Measurements from ENCODE around the gene AMN1.
"Not testable (repeated sequence)": the region's sequence is repeated elsewhere in the genome, so short reads cannot be mapped to it uniquely, and the experiment has no call there.

Gene AMN1

GRCh38 chr12:31733549-31734432 is 5.0 kb upstream of the AMN1 start:
- in situ Hi-C loops (cut with MboI; ENCODE audit: low sequenced_read_pairs), result not testable (repeated sequence)

- in situ Hi-C loops (cut with MboI; ENCODE audit: low sequenced_read_pairs), result no loop called here
These were observed 4.2 kb upstream of the AMN1 start for GRCh38 chr12:31732926-31733548.

- in situ Hi-C loops (cut with MboI; ENCODE audit: low sequenced_read_pairs), result not testable (repeated sequence)
These were observed 2.4 kb upstream of the AMN1 start for GRCh38 chr12:31731203-31731602.

GRCh38 chr12:31729705-31730104 is 884 bp upstream of the AMN1 start:
- in situ Hi-C loops (cut with MboI; ENCODE audit: low sequenced_read_pairs), result no loop called here

- in situ Hi-C loops (cut with MboI; ENCODE audit: low sequenced_read_pairs), result no loop called here
These were observed 418 bp downstream of the AMN1 start for GRCh38 chr12:31728289-31728916.

- in situ Hi-C loops (cut with MboI; ENCODE audit: low sequenced_read_pairs), result no loop called here
These were observed 1.6 kb downstream of the AMN1 start for GRCh38 chr12:31727192-31727591.

GRCh38 chr12:31726575-31726974 is 2.2 kb downstream of the AMN1 start:
- in situ Hi-C loops (cut with MboI; ENCODE audit: low sequenced_read_pairs), result no loop called here

- in situ Hi-C loops (cut with MboI; ENCODE audit: low sequenced_read_pairs), result no loop called here
These were observed 4.3 kb downstream of the AMN1 start for GRCh38 chr12:31724557-31724956.

GRCh38 chr12:31722580-31722979 is 6.2 kb downstream of the AMN1 start:
- in situ Hi-C loops (cut with MboI; ENCODE audit: low sequenced_read_pairs), result no loop called here

GRCh38 chr12:31718542-31719198 is 10.2 kb downstream of the AMN1 start:
- in situ Hi-C loops (cut with MboI; ENCODE audit: low sequenced_read_pairs), result not testable (repeated sequence)

GRCh38 chr12:31716998-31717397 is 11.8 kb downstream of the AMN1 start:
- in situ Hi-C loops (cut with MboI; ENCODE audit: low sequenced_read_pairs), result not testable (repeated sequence)

GRCh38 chr12:31715283-31715825 is 13.5 kb downstream of the AMN1 start:
- in situ Hi-C loops (cut with MboI; ENCODE audit: low sequenced_read_pairs), result no loop called here

GRCh38 chr12:31714406-31715271 is 14.2 kb downstream of the AMN1 start:
- in situ Hi-C loops (cut with MboI; ENCODE audit: low sequenced_read_pairs), result no loop called here

GRCh38 chr12:31712877-31713276 is 15.9 kb downstream of the AMN1 start:
- in situ Hi-C loops (cut with MboI; ENCODE audit: low sequenced_read_pairs), result no loop called here

- in situ Hi-C loops (cut with MboI; ENCODE audit: low sequenced_read_pairs), result no loop called here
These were observed 18.6 kb downstream of the AMN1 start for GRCh38 chr12:31710021-31710818.

GRCh38 chr12:31708118-31708517 is 20.7 kb downstream of the AMN1 start:
- in situ Hi-C loops (cut with MboI; ENCODE audit: low sequenced_read_pairs), result not testable (repeated sequence)

GRCh38 chr12:31705621-31706020 is 23.2 kb downstream of the AMN1 start:
- in situ Hi-C loops (cut with MboI; ENCODE audit: low sequenced_read_pairs), result no loop called here

GRCh38 chr12:31702047-31702446 is 26.8 kb downstream of the AMN1 start:
- in situ Hi-C loops (cut with MboI; ENCODE audit: low sequenced_read_pairs), result no loop called here

- in situ Hi-C loops (cut with MboI; ENCODE audit: low sequenced_read_pairs), result loop anchor here (10.0 kb wide), 1 partner anchor 285 kb away; no protein-coding TSS in a partner anchor
These were observed 38.9 kb downstream of the AMN1 start for GRCh38 chr12:31689921-31690320.

Data from HL-60/S4 treated with phorbol 12-myristate 13-acetate at 8.2 ng/mL for 4 days and 3 days (cell line).